IPS DF 19.7 (cell line): ENCODE measurements around the gene PABPC1L.

Source experiments
- DNase-seq: peaks from one replicate; pipeline ENCODE4 v3.0.0-alpha.2; 2013; ENCODE audit warnings: low read depth, low spot score

PABPC1L gene

GRCh38 chr20:44966030-44966961, 56.4 kb downstream of the PABPC1L start, which contains the start of gene STK4:
STK4 (plus strand) TSS chr20:44966512; CDS start chr20:44966569, 57 bp downstream.
- DNase-seq, result peak; percentile 78

GRCh38 chr20:44967207-44967807, 57.4 kb downstream of the PABPC1L start:
- no peak for DNase-seq

- DNase-seq, result no peak
Observed at GRCh38 chr20:44969300-44969894, 59.5 kb downstream of the PABPC1L start.

GRCh38 chr20:44970243-44970757, 60.4 kb downstream of the PABPC1L start:
- DNase-seq, result no peak

GRCh38 chr20:44973053-44973452, 63.2 kb downstream of the PABPC1L start:
- DNase-seq, result no peak

GRCh38 chr20:44976698-44977097, 66.8 kb downstream of the PABPC1L start:
- no peak for DNase-seq

- no peak for DNase-seq
Observed at GRCh38 chr20:44979090-44979621, 69.3 kb downstream of the PABPC1L start.

GRCh38 chr20:44981736-44982406, 72.0 kb downstream of the PABPC1L start:
- DNase-seq, result no peak

- no peak for DNase-seq
Observed at GRCh38 chr20:44983093-44983674, 73.3 kb downstream of the PABPC1L start.

- DNase-seq, result no peak
Observed at GRCh38 chr20:44988631-44989171, 78.8 kb downstream of the PABPC1L start.
